H9 (cell line): ENCODE results near the gene ZNF407. TPM values are rescaled to one million over a fixed set of nuclear protein-coding genes. Genes with fewer than 3 reads are reported as not detected.

ENCODE experiments used
- DNase-seq: peaks from one replicate; pipeline ENCODE4 v3.0.0-alpha.2; 2017
- H2AFZ ChIP-seq: one replicate; pipeline ENCODE4 v1.6.1; 2013; ENCODE audit warnings: mild to moderate bottlenecking, low read length, control low read depth, moderate library complexity
- H2AK5ac ChIP-seq: 2 replicates; pipeline ENCODE4 v1.6.1; 2013; ENCODE audit warnings: low read length, control low read depth, mixed read lengths; ENCODE audit not compliant: insufficient read length
- H2BK120ac ChIP-seq: one replicate; pipeline ENCODE4 v1.6.1; 2013; ENCODE audit warnings: low read depth, mild to moderate bottlenecking, low read length, control low read depth, inconsistent platforms; ENCODE audit not compliant: poor library complexity, severe bottlenecking
- H2BK12ac ChIP-seq: 2 replicates; pipeline ENCODE4 v1.6.1; 2013; ENCODE audit warnings: low read length, control low read depth, mixed read lengths, low read depth; ENCODE audit not compliant: insufficient read length
- H2BK15ac ChIP-seq: 2 replicates; pipeline ENCODE4 v1.6.1; 2013; ENCODE audit warnings: low read depth, low read length, control low read depth
- H2BK20ac ChIP-seq: one replicate; pipeline ENCODE4 v1.6.1; 2013; ENCODE audit warnings: low read depth, mild to moderate bottlenecking, low read length, control low read depth, inconsistent platforms; ENCODE audit not compliant: poor library complexity, severe bottlenecking
- H2BK5ac ChIP-seq: 2 replicates; pipeline ENCODE4 v1.6.1; 2013; ENCODE audit warnings: low read length, control low read depth, mixed read lengths; ENCODE audit not compliant: insufficient read length
- H3K14ac ChIP-seq: 2 replicates; pipeline ENCODE4 v1.6.1; 2013; ENCODE audit warnings: low read length, control low read depth; ENCODE audit not compliant: insufficient read depth
- H3K18ac ChIP-seq: 2 replicates; pipeline ENCODE4 v1.6.1; 2013; ENCODE audit warnings: low read depth, mild to moderate bottlenecking, mixed read lengths, low read length, control low read depth; ENCODE audit not compliant: insufficient read length
- H3K23ac ChIP-seq: 2 replicates; pipeline ENCODE4 v1.6.1; 2013; ENCODE audit warnings: low read length, control low read depth, mixed read lengths, low read depth; ENCODE audit not compliant: insufficient read length
- H3K23me2 ChIP-seq: 2 replicates; pipeline ENCODE4 v1.6.1; 2013; ENCODE audit warnings: low read depth, mild to moderate bottlenecking, mixed read lengths, low read length, control low read depth; ENCODE audit not compliant: insufficient read length, poor library complexity, severe bottlenecking
- H3K27ac ChIP-seq: 2 replicates; pipeline ENCODE4 v1.5.1; 2013; ENCODE audit warnings: low read length, control low read depth, mixed read lengths, low read depth; ENCODE audit not compliant: insufficient read length
- H3K27me3 ChIP-seq: 2 replicates; pipeline ENCODE4 v1.6.1; 2013; ENCODE audit warnings: low read length, control low read depth, inconsistent platforms; ENCODE audit not compliant: insufficient read depth
- H3K4ac ChIP-seq: 2 replicates; pipeline ENCODE4 v1.6.1; 2013; ENCODE audit warnings: low read depth, mild to moderate bottlenecking, control low read depth, inconsistent platforms, low read length, moderate library complexity
- H3K4me1 ChIP-seq: 2 replicates; pipeline ENCODE4 v1.6.1; 2013; ENCODE audit warnings: low read length, control low read depth, inconsistent platforms; ENCODE audit not compliant: insufficient read depth
- H3K4me2 ChIP-seq: 2 replicates; pipeline ENCODE4 v1.6.1; 2013; ENCODE audit warnings: low read length, control low read depth, mixed read lengths; ENCODE audit not compliant: insufficient read length, insufficient read depth
- H3K56ac ChIP-seq: 2 replicates; pipeline ENCODE4 v1.6.1; 2013; ENCODE audit warnings: low read depth, mild to moderate bottlenecking, mixed read lengths, low read length, control low read depth; ENCODE audit not compliant: insufficient read length
- H3K79me1 ChIP-seq: 2 replicates; pipeline ENCODE4 v1.6.1; 2013; ENCODE audit warnings: low read depth, mild to moderate bottlenecking, moderate library complexity, low read length, control low read depth, inconsistent platforms; ENCODE audit not compliant: insufficient read depth, poor library complexity, severe bottlenecking
- H3K79me2 ChIP-seq: 2 replicates; pipeline ENCODE4 v1.6.1; 2013; ENCODE audit warnings: low read length, control low read depth, inconsistent platforms; ENCODE audit not compliant: insufficient read depth
- H3K9ac ChIP-seq: 2 replicates; pipeline ENCODE4 v1.6.1; 2013; ENCODE audit warnings: low read length, control low read depth, mixed read lengths; ENCODE audit not compliant: insufficient read length; ENCODE audit errors: extremely low read depth
- H3K9me3 ChIP-seq: one replicate; pipeline ENCODE4 v1.6.1; 2013; ENCODE audit warnings: low read depth, low read length, inconsistent platforms; ENCODE audit not compliant: control insufficient read depth
- H3T11ph ChIP-seq: one replicate; pipeline ENCODE4 v1.6.1; 2013; ENCODE audit warnings: mild to moderate bottlenecking, low read length, control low read depth, inconsistent platforms
- H4K20me1 ChIP-seq: one replicate; pipeline ENCODE4 v1.6.1; 2013; ENCODE audit not compliant: control insufficient read depth, insufficient read length, insufficient read depth
- H4K5ac ChIP-seq: 2 replicates; pipeline ENCODE4 v1.6.1; 2013; ENCODE audit warnings: low read depth, mild to moderate bottlenecking, mixed read lengths, low read length, control low read depth; ENCODE audit not compliant: insufficient read length
- H4K8ac ChIP-seq: replicated peaks from 2 replicates; pipeline ENCODE4 v1.6.1; 2013; ENCODE audit warnings: low read length, control low read depth, mixed read lengths, low read depth; ENCODE audit not compliant: insufficient read length
- H4K91ac ChIP-seq: 2 replicates; pipeline ENCODE4 v1.6.1; 2013; ENCODE audit warnings: low read depth, mild to moderate bottlenecking, moderate library complexity, mixed read lengths, low read length, control low read depth; ENCODE audit not compliant: insufficient read length
- H3K27ac Mint-ChIP-seq, 3 experiments: 2 replicates in 2 of 3; 3 replicates in 1 of 3; pipeline ENCODE4 v1.8.0; 2020 to 2021; ENCODE audit warnings: mixed read lengths in 3 of 3, mild to moderate bottlenecking in 1 of 3, moderate library complexity in 1 of 3
- H3K27me3 Mint-ChIP-seq: 2 replicates; pipeline ENCODE4 v1.8.0; 2021; ENCODE audit warnings: low read depth, mild to moderate bottlenecking, moderate library complexity, mixed read lengths
- H3K36me3 Mint-ChIP-seq, 3 experiments: 2 replicates in 2 of 3; 3 replicates in 1 of 3; pipeline ENCODE4 v1.8.0; 2020 to 2021; ENCODE audit warnings: low read depth in 3 of 3, mixed read lengths in 3 of 3; ENCODE audit not compliant: insufficient read depth in 1 of 3
- H3K4me1 Mint-ChIP-seq, 2 experiments: 2 replicates each; pipeline ENCODE4 v1.8.0; 2020; ENCODE audit warnings: mixed read lengths in 2 of 2
- H3K4me3 Mint-ChIP-seq, 2 experiments: 2 replicates in 1 of 2; 3 replicates in 1 of 2; pipeline ENCODE4 v1.8.0; 2020 to 2021; ENCODE audit warnings: mild to moderate bottlenecking in 2 of 2, mixed read lengths in 2 of 2, moderate library complexity in 1 of 2
- H3K9me3 Mint-ChIP-seq, 2 experiments: 2 replicates in 1 of 2; 3 replicates in 1 of 2; pipeline ENCODE4 v1.8.0; 2020; ENCODE audit warnings: mild to moderate bottlenecking in 2 of 2, mixed read lengths in 2 of 2, moderate library complexity in 1 of 2
- WGBS: extraction: QIAGEN DNeasy Blood & Tissue Kit; methylation state at CpG from one replicate; pipeline ENCODE4 v1.1.7; 2013; ENCODE audit warnings: missing lambda C conversion rate, low lambda C conversion rate, mixed read lengths; ENCODE audit not compliant: insufficient read length; ENCODE audit errors: extremely low coverage; 5-methylcytosine and 5-hydroxymethylcytosine counted together
- total RNA-seq: library from RNA; stranded (reverse); gene quantifications from 2 replicates; pipeline ENCODE4 v1.2.1, GENCODE V29; 2021
- TF ChIP-seq, protein P1 (sequence below): fragments of 200-600 bp; sonication (generic); conservative IDR thresholded peaks from 3 replicates; pipeline ENCODE4 v1.8.0; 2021; ENCODE audit warnings: antibody characterized with exemption, mild to moderate bottlenecking

ZNF407 gene
- total RNA-seq, 1 experiment from 2014 or later = 8.7 TPM

DNA sequence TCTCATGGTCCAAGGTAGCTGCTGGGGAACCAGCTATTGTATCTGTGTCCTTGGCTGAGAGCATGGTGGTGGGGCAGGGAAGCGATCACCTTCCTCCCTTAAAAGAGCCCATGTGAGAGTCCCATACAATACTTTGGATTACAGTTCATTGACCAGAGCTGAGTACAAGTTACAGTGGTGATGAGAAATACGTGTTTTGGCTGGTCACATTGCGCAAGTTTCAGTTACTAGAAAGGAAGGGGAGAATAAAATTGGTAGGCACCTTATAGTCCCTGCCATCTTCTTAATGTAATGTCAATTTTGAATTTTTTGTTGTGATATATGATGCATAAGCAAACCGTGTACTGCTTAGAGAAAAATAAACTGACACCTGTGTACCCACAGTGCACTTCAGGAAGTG, 67.7 kb downstream of the ZNF407 start:
- Histone ChIP-seq H3K23ac (no peak overlapping the region), H2AK5ac (no peak overlapping the region), H4K91ac (no peak overlapping the region), H4K8ac (no peak overlapping the region), H3K23me2 (no peaks in the 10 kb centered on the region), H3K4me2 (no peak overlapping the region), H3K27ac (no peak overlapping the region), H3K79me2 (0 out of 2 replicates have a peak, but pooled peaks cover 2% of the 10 kb centered on the region), H2BK20ac (no peak overlapping the region), H3K79me1 (no peaks in the 10 kb centered on the region), H3K56ac (no peak overlapping the region), H3K18ac (no peak overlapping the region), H3T11ph (no peak overlapping the region), H2BK120ac (no peak overlapping the region), H4K5ac (no peak overlapping the region), H3K27me3 (no peaks in the 10 kb centered on the region), H2BK15ac (no peak overlapping the region), H2AFZ (no peak overlapping the region), H3K4me1 (no peaks in the 10 kb centered on the region), H3K4ac (no peak overlapping the region), H3K9ac (no peak overlapping the region), H2BK12ac (no peak overlapping the region), H3K14ac (no peak overlapping the region), H2BK5ac (no peak overlapping the region), H3K9me3 (no peaks in the 10 kb centered on the region), H4K20me1 (no peaks in the 10 kb centered on the region)
- H3K36me3 Mint-ChIP-seq = no peaks in the 10 kb centered on the region
- H3K4me1 Mint-ChIP-seq = peaks cover 3 to 4% of the 10 kb centered on the region in 2 experiments
- H3K27ac Mint-ChIP-seq = no peak overlapping the region
- WGBS = no CpG with 5 or more reads among the region's 4 CpGs
- no peaks in the 10 kb centered on the region for H3K9me3 Mint-ChIP-seq
- TF ChIP-seq, protein P1, sequence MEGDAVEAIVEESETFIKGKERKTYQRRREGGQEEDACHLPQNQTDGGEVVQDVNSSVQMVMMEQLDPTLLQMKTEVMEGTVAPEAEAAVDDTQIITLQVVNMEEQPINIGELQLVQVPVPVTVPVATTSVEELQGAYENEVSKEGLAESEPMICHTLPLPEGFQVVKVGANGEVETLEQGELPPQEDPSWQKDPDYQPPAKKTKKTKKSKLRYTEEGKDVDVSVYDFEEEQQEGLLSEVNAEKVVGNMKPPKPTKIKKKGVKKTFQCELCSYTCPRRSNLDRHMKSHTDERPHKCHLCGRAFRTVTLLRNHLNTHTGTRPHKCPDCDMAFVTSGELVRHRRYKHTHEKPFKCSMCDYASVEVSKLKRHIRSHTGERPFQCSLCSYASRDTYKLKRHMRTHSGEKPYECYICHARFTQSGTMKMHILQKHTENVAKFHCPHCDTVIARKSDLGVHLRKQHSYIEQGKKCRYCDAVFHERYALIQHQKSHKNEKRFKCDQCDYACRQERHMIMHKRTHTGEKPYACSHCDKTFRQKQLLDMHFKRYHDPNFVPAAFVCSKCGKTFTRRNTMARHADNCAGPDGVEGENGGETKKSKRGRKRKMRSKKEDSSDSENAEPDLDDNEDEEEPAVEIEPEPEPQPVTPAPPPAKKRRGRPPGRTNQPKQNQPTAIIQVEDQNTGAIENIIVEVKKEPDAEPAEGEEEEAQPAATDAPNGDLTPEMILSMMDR = no peak
- H3K4me3 Mint-ChIP-seq = no peak overlapping the region
- no peak for DNase-seq
- no peaks in the 10 kb centered on the region; the same call in 1 of the 2 replicates for H3K27me3 Mint-ChIP-seq
